H1 (cell line): ENCODE data around the gene TRHDE. TPM values are rescaled to one million over a fixed set of nuclear protein-coding genes. Genes with fewer than 3 reads are reported as not detected.

Experiments used
- CHD7 ChIP-seq: fragments of 300-600 bp; sonication (generic); IDR thresholded peaks from 2 replicates; pipeline ENCODE4 v1.7.1; 2012; ENCODE audit warnings: low read length, moderate library complexity, mild to moderate bottlenecking, inconsistent platforms; ENCODE audit not compliant: insufficient replicate concordance
- HDAC6 ChIP-seq: IDR thresholded peaks from one replicate; pipeline ENCODE4 v1.7.1; 2012; ENCODE audit warnings: low read depth, mild to moderate bottlenecking, inconsistent platforms, low read length, moderate library complexity
- POU5F1 ChIP-seq: IDR thresholded peaks from 2 replicates; pipeline ENCODE4 v1.6.1; 2011; ENCODE audit warnings: low read depth, mild to moderate bottlenecking, low read length, moderate library complexity
- SRF ChIP-seq: IDR thresholded peaks from 2 replicates; pipeline ENCODE4 v1.6.1; 2011; ENCODE audit warnings: mild to moderate bottlenecking, low read depth, low read length, moderate library complexity
- TAF7 ChIP-seq: optimal IDR thresholded peaks from 2 replicates; pipeline ENCODE3; 2011; ENCODE audit warnings: low read depth, mild to moderate bottlenecking, inconsistent platforms, low read length, moderate library complexity, borderline replicate concordance
- TCF12 ChIP-seq: IDR thresholded peaks from 2 replicates; pipeline ENCODE4 v1.6.1; 2011; ENCODE audit warnings: low read depth, mild to moderate bottlenecking, low read length
- polyA plus RNA-seq, 7 experiments: library from polyadenylated mRNA; depleted of rRNA in 3 of 7; stranded (reverse) in 5 of 7; unstranded in 2 of 7; fragments of >200 nt in 5 of 7; fragments of 200-250 nt in 2 of 7; gene quantifications; 1 replicate in 5 of 7; 2 replicates in 1 of 7; 4 replicates in 1 of 7; pipeline versions ENCODE4 v1.2.1 to v1.2.3, GENCODE V29; 2011 to 2013; ENCODE audit warnings: missing spikeins in 2 of 7, mixed read lengths in 2 of 7
- total RNA-seq: library from RNA; stranded (reverse); fragmentation: NEBNext Ultra II Directional; extraction: Animal tissue kit (Norgen Biotek cat#: 25700); gene quantifications from 2 replicates; pipeline ENCODE4 v1.2.1, GENCODE V29; 2021

TRHDE gene
- total and polyA plus RNA-seq, 2 of the 8 experiments (the other 6 are each of a cell fraction or from before 2014, with no cell fraction given), result 1.3 to 5.0 TPM

GRCh38 chr12:72453066-72453465 is 180.9 kb downstream of the TRHDE start (continued):
- TF ChIP-seq CHD7 (no peak), POU5F1 (no peak), SRF (no peak), TCF12 (no peak), TAF7 (no peak), HDAC6 (no peak)
